ENCODE data around the gene PODXL.
"Not testable (repeated sequence)": the region's sequence is repeated elsewhere in the genome, so short reads cannot be mapped to it uniquely, and the experiment has no call there.

Gene PODXL

GRCh38 chr7:131487217-131487616, 69.2 kb downstream of the PODXL start:
- no peak for DNase-seq

GRCh38 chr7:131486346-131486745, 70.1 kb downstream of the PODXL start:
- no peak for DNase-seq

- no peak for DNase-seq
These were observed 72.8 kb downstream of the PODXL start for GRCh38 chr7:131483586-131483985.

- no peak for DNase-seq
These were observed 73.6 kb downstream of the PODXL start for GRCh38 chr7:131482800-131483199.

GRCh38 chr7:131480384-131481315, 75.8 kb downstream of the PODXL start:
- DNase-seq: no peak

- no peak for DNase-seq
These were observed 79.7 kb downstream of the PODXL start for GRCh38 chr7:131476740-131477139.

- DNase-seq: no peak
These were observed 85.0 kb downstream of the PODXL start for GRCh38 chr7:131471250-131472004.

GRCh38 chr7:131467788-131468187, 88.6 kb downstream of the PODXL start:
- DNase-seq: no peak

GRCh38 chr7:131466735-131467365, 89.6 kb downstream of the PODXL start:
- no peak for DNase-seq

- DNase-seq: not testable (repeated sequence)
These were observed 93.7 kb downstream of the PODXL start for GRCh38 chr7:131462715-131463114.

- DNase-seq: no peak
These were observed 94.4 kb downstream of the PODXL start for GRCh38 chr7:131462059-131462458.

- no peak for DNase-seq
These were observed 97.2 kb downstream of the PODXL start for GRCh38 chr7:131459256-131459655.

GRCh38 chr7:131456338-131456737, 100.1 kb downstream of the PODXL start:
- DNase-seq: no peak

- DNase-seq: no peak
These were observed 100.9 kb downstream of the PODXL start for GRCh38 chr7:131455546-131455945.

- DNase-seq: no peak
These were observed 101.4 kb downstream of the PODXL start for GRCh38 chr7:131455001-131455400.

GRCh38 chr7:131454498-131454897, 101.9 kb downstream of the PODXL start:
- DNase-seq: no peak
